SK-N-MC (cell line): ENCODE measurements around the gene RAB43.

Experiments used
- EZH2 ChIP-seq: fragments of 200-600 bp; sonication (generic); IDR thresholded peaks from one replicate; pipeline ENCODE4 v1.6.1; 2017; ENCODE audit warnings: antibody characterized with exemption
- FOXP2 ChIP-seq: optimal IDR thresholded peaks from 2 replicates; pipeline ENCODE3; 2011; ENCODE audit warnings: mild to moderate bottlenecking, moderate library complexity; ENCODE audit not compliant: insufficient read depth; ENCODE audit errors: extremely low read length, control extremely low read depth
- POLR2AphosphoS5 ChIP-seq: IDR thresholded peaks from 2 replicates; pipeline ENCODE4 v1.6.1; 2012; ENCODE audit warnings: mild to moderate bottlenecking, low read depth, low read length, borderline replicate concordance

DNA sequence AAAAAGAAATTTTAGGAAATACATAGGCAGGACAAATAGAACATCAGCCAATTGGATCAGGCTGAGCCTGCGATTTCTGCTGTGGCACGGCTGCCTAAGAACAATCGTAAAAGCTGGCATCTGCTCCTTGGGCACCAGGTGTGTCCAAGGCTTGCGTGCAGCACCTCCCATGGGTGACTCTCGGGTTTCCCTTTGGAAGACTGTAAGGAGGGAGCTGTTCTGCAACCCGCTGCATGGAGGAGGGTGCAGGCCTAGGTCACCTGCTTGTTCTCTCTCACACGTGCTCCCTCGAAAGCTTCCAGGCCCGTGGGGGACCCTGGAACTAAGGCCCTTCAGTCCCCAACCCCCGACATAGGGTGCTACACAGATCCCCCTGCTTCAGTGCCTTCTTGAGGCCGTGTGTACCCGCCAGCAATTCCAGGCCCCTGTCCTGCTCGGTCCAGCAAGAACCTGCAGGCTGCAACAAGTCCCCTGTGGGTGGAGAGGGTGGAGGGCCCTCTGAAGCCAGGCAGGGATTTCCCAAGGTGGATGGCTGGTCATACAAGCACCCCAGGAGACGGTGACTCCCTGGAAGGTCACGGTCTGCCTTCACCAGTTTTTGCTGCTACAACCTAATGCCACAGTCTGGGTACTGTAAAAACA lies 57.6 kb downstream of the RAB43 start:
- no peak for TF ChIP-seq EZH2
- no peak for TF ChIP-seq POLR2AphosphoS5
- TF ChIP-seq FOXP2 = no peak
